ENCODE data around the gene CCDC33. TPM values are rescaled to one million over a fixed set of nuclear protein-coding genes. Genes with fewer than 3 reads are reported as not detected.
A peak's percentile ranks its signal among the peaks of the same experiment; 100 is the strongest.

Gene CCDC33
- total and polyA plus RNA-seq, 10 of the 15 experiments (the other 5 are each of a cell fraction or from before 2014, with no cell fraction given): 0.57 to 5.8 (median 4.3) TPM

- H3K4me1 ChIP-seq (ENCODE audit: control insufficient read depth, insufficient read depth, low read length): no peaks in the 10 kb centered on the region
- H3K36me3 ChIP-seq (ENCODE audit: control insufficient read depth in 2 of 2, insufficient read depth in 2 of 2, low read length in 1 of 2): no peaks in the 10 kb centered on the region
- H3K9ac ChIP-seq (ENCODE audit: control insufficient read depth, insufficient read depth, low read length): no peak overlapping the region
- H3K27me3 ChIP-seq (replicated peaks in 1 of 2; ENCODE audit: control insufficient read depth in 2 of 2, insufficient read depth in 2 of 2, low read length in 1 of 2): peaks cover 2 to 4% of the 10 kb centered on the region in 2 experiments; a peak in 3 of 4 replicates
- 58% methylated on average over 6 of the region's 6 CpGs for WGBS (ENCODE audit: insufficient coverage, insufficient replicate concordance, low lambda C conversion rate, missing lambda C conversion rate)
- ATAC-seq: peak; percentile 68
- no peak overlapping the region for H2AFZ ChIP-seq (ENCODE audit: control insufficient read depth, low read depth, low read length)
- ChIA-PET POLR2A (no interaction called here), RAD21 (ENCODE audit: unreplicated experiment) (no interaction called here), CTCF (no interaction called here), SMC1A (ENCODE audit: uncharacterized antibody, unreplicated experiment) (no interaction called here)
- no peak overlapping the region for H3K27ac ChIP-seq (ENCODE audit: control insufficient read depth, insufficient read depth)
- H3K4me2 ChIP-seq (ENCODE audit: control insufficient read depth, insufficient read depth): no peak overlapping the region
- no peak for FAIRE-seq
- TF ChIP-seq PKNOX1 (IDR thresholded peaks at IDR 0.05) (peak; percentile 70), NFYB (IDR thresholded peaks at IDR 0.05; ENCODE audit: insufficient read depth, low read depth, low read length) (peak; percentile 85), ASH2L (IDR thresholded peaks at IDR 0.05; ENCODE audit: borderline replicate concordance, low read depth) (no peak), PBX3 (IDR thresholded peaks at IDR 0.05; ENCODE audit: insufficient replicate concordance, low read depth, low read length) (peak; percentile 57)
- DNase-seq (ENCODE audit: low read depth, low spot score): no peak
- no peaks in the 10 kb centered on the region for H4K20me1 ChIP-seq (ENCODE audit: control insufficient read depth, insufficient read depth)
- BruUV-seq (replicated peaks): no TSS peak
- H3K9me3 ChIP-seq (replicated peaks; ENCODE audit: control insufficient read depth, insufficient read depth, low read length): no peaks in the 10 kb centered on the region
- intact Hi-C loops (cut with micrococcal nuclease; ENCODE audit: unreplicated experiment) (no loop called here), in situ Hi-C loops (cut with MboI) (no loop called here)
- H3K79me2 ChIP-seq (ENCODE audit: control insufficient read depth, insufficient read depth, low read length): no peaks in the 10 kb centered on the region
- no peak overlapping the region for H3K4me3 ChIP-seq
Observed at GRCh38 chr15:74275957-74276356, 39.8 kb downstream of the CCDC33 start.

GRCh38 chr15:74276560-74276959 lies 40.4 kb downstream of the CCDC33 start:
- no peaks in the 10 kb centered on the region for H3K79me2 ChIP-seq (ENCODE audit: control insufficient read depth, insufficient read depth, low read length)
- no peaks in the 10 kb centered on the region for H3K4me1 ChIP-seq (ENCODE audit: control insufficient read depth, insufficient read depth, low read length)
- FAIRE-seq (no peak), DNase-seq (ENCODE audit: low read depth, low spot score) (no peak), ATAC-seq (no peak)
- no peak overlapping the region for H3K27ac ChIP-seq (ENCODE audit: control insufficient read depth, insufficient read depth)
- no peak overlapping the region for H3K4me2 ChIP-seq (ENCODE audit: control insufficient read depth, insufficient read depth)
- no peaks in the 10 kb centered on the region for H3K36me3 ChIP-seq (ENCODE audit: control insufficient read depth in 2 of 2, insufficient read depth in 2 of 2, low read length in 1 of 2)
- RAD21 ChIA-PET (ENCODE audit: unreplicated experiment): no interaction called here
- H4K20me1 ChIP-seq (ENCODE audit: control insufficient read depth, insufficient read depth): no peaks in the 10 kb centered on the region
- in situ Hi-C loops (cut with MboI) (no loop called here), intact Hi-C loops (cut with micrococcal nuclease; ENCODE audit: unreplicated experiment) (no loop called here)
- SMC1A ChIA-PET (ENCODE audit: uncharacterized antibody, unreplicated experiment): no interaction called here
- H3K9me3 ChIP-seq (replicated peaks; ENCODE audit: control insufficient read depth, insufficient read depth, low read length): no peaks in the 10 kb centered on the region
- CTCF ChIA-PET: no interaction called here
- WGBS (ENCODE audit: insufficient coverage, insufficient replicate concordance, low lambda C conversion rate, missing lambda C conversion rate): 10% methylated on average over 3 of the region's 3 CpGs
- no peak overlapping the region for H2AFZ ChIP-seq (ENCODE audit: control insufficient read depth, low read depth, low read length)
- H3K4me3 ChIP-seq: no peak overlapping the region
- peaks cover 2% of the 10 kb centered on the region in 2 experiments; a peak in 3 of 4 replicates for H3K27me3 ChIP-seq (replicated peaks in 1 of 2; ENCODE audit: control insufficient read depth in 2 of 2, insufficient read depth in 2 of 2, low read length in 1 of 2)
- POLR2A ChIA-PET: no interaction called here
- no peak overlapping the region for H3K9ac ChIP-seq (ENCODE audit: control insufficient read depth, insufficient read depth, low read length)
- no TSS peak for BruUV-seq (replicated peaks)
- TF ChIP-seq MEF2B (IDR thresholded peaks at IDR 0.05; ENCODE audit: partially characterized antibody, poor library complexity, severe bottlenecking) (no peak), USF1 (IDR thresholded peaks at IDR 0.05; ENCODE audit: borderline replicate concordance, extremely low read length, insufficient read depth, low read depth, low read length) (no peak), PBX3 (IDR thresholded peaks at IDR 0.05; ENCODE audit: insufficient replicate concordance, low read depth, low read length) (no peak)
- TF ChIP-seq, protein P1, sequence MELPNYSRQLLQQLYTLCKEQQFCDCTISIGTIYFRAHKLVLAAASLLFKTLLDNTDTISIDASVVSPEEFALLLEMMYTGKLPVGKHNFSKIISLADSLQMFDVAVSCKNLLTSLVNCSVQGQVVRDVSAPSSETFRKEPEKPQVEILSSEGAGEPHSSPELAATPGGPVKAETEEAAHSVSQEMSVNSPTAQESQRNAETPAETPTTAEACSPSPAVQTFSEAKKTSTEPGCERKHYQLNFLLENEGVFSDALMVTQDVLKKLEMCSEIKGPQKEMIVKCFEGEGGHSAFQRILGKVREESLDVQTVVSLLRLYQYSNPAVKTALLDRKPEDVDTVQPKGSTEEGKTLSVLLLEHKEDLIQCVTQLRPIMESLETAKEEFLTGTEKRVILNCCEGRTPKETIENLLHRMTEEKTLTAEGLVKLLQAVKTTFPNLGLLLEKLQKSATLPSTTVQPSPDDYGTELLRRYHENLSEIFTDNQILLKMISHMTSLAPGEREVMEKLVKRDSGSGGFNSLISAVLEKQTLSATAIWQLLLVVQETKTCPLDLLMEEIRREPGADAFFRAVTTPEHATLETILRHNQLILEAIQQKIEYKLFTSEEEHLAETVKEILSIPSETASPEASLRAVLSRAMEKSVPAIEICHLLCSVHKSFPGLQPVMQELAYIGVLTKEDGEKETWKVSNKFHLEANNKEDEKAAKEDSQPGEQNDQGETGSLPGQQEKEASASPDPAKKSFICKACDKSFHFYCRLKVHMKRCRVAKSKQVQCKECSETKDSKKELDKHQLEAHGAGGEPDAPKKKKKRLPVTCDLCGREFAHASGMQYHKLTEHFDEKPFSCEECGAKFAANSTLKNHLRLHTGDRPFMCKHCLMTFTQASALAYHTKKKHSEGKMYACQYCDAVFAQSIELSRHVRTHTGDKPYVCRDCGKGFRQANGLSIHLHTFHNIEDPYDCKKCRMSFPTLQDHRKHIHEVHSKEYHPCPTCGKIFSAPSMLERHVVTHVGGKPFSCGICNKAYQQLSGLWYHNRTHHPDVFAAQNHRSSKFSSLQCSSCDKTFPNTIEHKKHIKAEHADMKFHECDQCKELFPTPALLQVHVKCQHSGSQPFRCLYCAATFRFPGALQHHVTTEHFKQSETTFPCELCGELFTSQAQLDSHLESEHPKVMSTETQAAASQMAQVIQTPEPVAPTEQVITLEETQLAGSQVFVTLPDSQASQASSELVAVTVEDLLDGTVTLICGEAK (IDR thresholded peaks at IDR 0.05; ENCODE audit: borderline replicate concordance): no peak

Measured in GM12878 (cell line).